Measurements from ENCODE around the gene SPIN2B.
"Not testable (repeated sequence)": the region's sequence is repeated elsewhere in the genome, so short reads cannot be mapped to it uniquely, and the experiment has no call there.

SPIN2B gene

GRCh38 chrX:57121162-57121755, at the start of gene SPIN2B:
Gene SPIN2B, minus strand, starts transcription at chrX:57121548.
- peak; percentile 70 for DNase-seq

- no peak for DNase-seq
Measured at GRCh38 chrX:57156397-57157049, 35.2 kb upstream of the SPIN2B start.

- no peak for DNase-seq
Measured at GRCh38 chrX:57155171-57155570, 33.8 kb upstream of the SPIN2B start.

GRCh38 chrX:57152222-57152621, 30.9 kb upstream of the SPIN2B start:
- DNase-seq: not testable (repeated sequence)

GRCh38 chrX:57138674-57139073, 17.3 kb upstream of the SPIN2B start:
- DNase-seq: no peak

GRCh38 chrX:57137501-57137900, 16.2 kb upstream of the SPIN2B start:
- no peak for DNase-seq

GRCh38 chrX:57137073-57137472, 15.7 kb upstream of the SPIN2B start, which contains the start of gene SPIN2A:
Gene SPIN2A, minus strand, starts transcription at chrX:57137397. Its CDS starts 800 bp downstream, at chrX:57136597.
- DNase-seq: not testable (repeated sequence)

- DNase-seq: not testable (repeated sequence)
Measured at GRCh38 chrX:57136589-57136988, 15.2 kb upstream of the SPIN2B start.

- DNase-seq: no peak
Measured at GRCh38 chrX:57135287-57135686, 13.9 kb upstream of the SPIN2B start.

- no peak for DNase-seq
Measured at GRCh38 chrX:57134702-57135101, 13.4 kb upstream of the SPIN2B start.

GRCh38 chrX:57133706-57134105, 12.4 kb upstream of the SPIN2B start:
- no peak for DNase-seq

GRCh38 chrX:57133284-57133683, 11.9 kb upstream of the SPIN2B start:
- DNase-seq: not testable (repeated sequence)

GRCh38 chrX:57132046-57132445, 10.7 kb upstream of the SPIN2B start:
- DNase-seq: no peak

GRCh38 chrX:57121816-57122215, 468 bp upstream of the SPIN2B start:
- DNase-seq: no peak

- DNase-seq: not testable (repeated sequence)
Measured at GRCh38 chrX:57120619-57121161, 658 bp downstream of the SPIN2B start.

- DNase-seq: no peak
Measured at GRCh38 chrX:57119416-57119815, 1.9 kb downstream of the SPIN2B start.

GRCh38 chrX:57117566-57117965, 3.8 kb downstream of the SPIN2B start:
- DNase-seq: not testable (repeated sequence)

GRCh38 chrX:57104921-57105398, 16.4 kb downstream of the SPIN2B start:
- no peak for DNase-seq

- DNase-seq: no peak
Measured at GRCh38 chrX:57104406-57104805, 16.9 kb downstream of the SPIN2B start.

GRCh38 chrX:57103489-57103888, 17.9 kb downstream of the SPIN2B start:
- no peak for DNase-seq

GRCh38 chrX:57102918-57103317, 18.4 kb downstream of the SPIN2B start:
- not testable (repeated sequence) for DNase-seq

GRCh38 chrX:57083143-57083542, 38.2 kb downstream of the SPIN2B start:
- no peak for DNase-seq

GRCh38 chrX:57074458-57074857, 46.9 kb downstream of the SPIN2B start:
- no peak for DNase-seq

All from activated gamma-delta T cell treated with Interleukin-2 at 50 U/mL for 16 hours (primary cell).